K562 (cell line): ENCODE measurements around the gene SLC9C2. TPM values are rescaled to one million over a fixed set of nuclear protein-coding genes. Genes with fewer than 3 reads are reported as not detected.

Experiments used
- ATAC-seq: fragments of 200-7000 bp; cut with Tn5 transposase; 3 replicates; pipeline ENCODE4 v1.9.1; 2020; ENCODE audit warnings: moderate library complexity
- BruUV-seq: library from RNA; stranded (reverse); fragments of 400-500 nt; replicated peaks from 2 replicates; lab custom pipeline; 2021; lab: Mats Ljungman, UMichigan
- CTCF ChIA-PET: fragments of 300-600 bp; formaldehyde crosslinking; extraction: SDS; loops from one replicate; lab custom pipeline; 2021; ENCODE audit warnings: low intra/inter-chr PET ratio; lab: Yijun Ruan, JAX
- POLR2A ChIA-PET: fragments of 300-600, 350-650 bp; sonication (Branson Sonifier 250); formaldehyde crosslinking; extraction: SDS; loops from one replicate; lab custom pipeline; 2021; ENCODE audit warnings: antibody characterized with exemption, inconsistent platforms; lab: Yijun Ruan, JAX
- DNase-seq, 4 experiments: peaks; one replicate each; pipeline versions ENCODE4 v3.0.0 to v3.0.0-alpha.2; 2011 to 2018; ENCODE audit warnings: low spot score in 3 of 4, mixed read lengths in 3 of 4; ENCODE audit errors: extremely low read depth in 1 of 4
- FAIRE-seq: peaks from 2 replicates; lab custom pipeline; 2011; peaks lifted over from hg19 to GRCh38; lab: Jason Lieb, UNC
- H2AFZ ChIP-seq: 2 replicates; pipeline ENCODE4 v1.6.0; 2011; ENCODE audit warnings: low read depth, low read length, control low read depth, inconsistent platforms
- H3K27ac ChIP-seq: fragments of 200-600 bp; 3 replicates; pipeline ENCODE4 v1.8.0; 2011; ENCODE audit warnings: low read depth, mild to moderate bottlenecking, control low read depth, inconsistent platforms, low read length, moderate library complexity, mixed read lengths; ENCODE audit errors: extremely low read depth
- H3K27me3 ChIP-seq, 2 experiments: fragments of 300-600 bp in 1 of 2; 2 replicates in 1 of 2; 3 replicates in 1 of 2; pipeline versions ENCODE4 v1.6.0 to v1.8.0; 2011; ENCODE audit warnings: inconsistent platforms in 2 of 2, low read length in 2 of 2, mild to moderate bottlenecking in 1 of 2, mixed read lengths in 1 of 2, moderate library complexity in 1 of 2; ENCODE audit not compliant: control insufficient read depth in 2 of 2, insufficient read depth in 2 of 2
- H3K36me3 ChIP-seq: fragments of 300-600 bp; 3 replicates; pipeline ENCODE4 v1.8.0; 2011; ENCODE audit warnings: mild to moderate bottlenecking, low read length, inconsistent platforms; ENCODE audit not compliant: control insufficient read depth, insufficient read depth
- H3K4me1 ChIP-seq, 2 experiments: fragments of 200-600 bp in 1 of 2; replicated peaks in 1 of 2; 2 replicates in 1 of 2; 3 replicates in 1 of 2; pipeline versions ENCODE4 v1.5.1 to v1.8.0; 2011; ENCODE audit warnings: inconsistent platforms in 2 of 2, low read length in 2 of 2, mild to moderate bottlenecking in 1 of 2, mixed read lengths in 1 of 2, moderate library complexity in 1 of 2; ENCODE audit not compliant: control insufficient read depth in 2 of 2, insufficient read depth in 2 of 2
- H3K4me2 ChIP-seq: 2 replicates; pipeline ENCODE4 v1.6.1; 2011; ENCODE audit warnings: low read length, control low read depth, inconsistent platforms, mixed read lengths; ENCODE audit not compliant: insufficient read depth
- H3K4me3 ChIP-seq: fragments of 200-600 bp; sonication (generic), shearing (Covaris generic); 2 replicates; pipeline ENCODE4 v1.5.1; 2016; ENCODE audit warnings: control low read depth, inconsistent platforms
- H3K79me2 ChIP-seq: fragments of 200-600 bp; 3 replicates; pipeline ENCODE4 v1.8.0; 2011; ENCODE audit warnings: low read length, inconsistent platforms; ENCODE audit not compliant: control insufficient read depth, insufficient read depth
- H3K9ac ChIP-seq, 2 experiments: 2 replicates each; pipeline versions ENCODE4 v1.6.0 to v1.6.1; 2011; ENCODE audit warnings: low read depth in 2 of 2, low read length in 2 of 2, control low read depth in 1 of 2, inconsistent platforms in 1 of 2, mild to moderate bottlenecking in 1 of 2, mixed read lengths in 1 of 2; ENCODE audit not compliant: insufficient read depth in 1 of 2
- H3K9me1 ChIP-seq: one replicate; pipeline ENCODE4 v1.6.0; 2011; ENCODE audit warnings: inconsistent platforms, mild to moderate bottlenecking, low read length, moderate library complexity; ENCODE audit not compliant: control insufficient read depth, insufficient read depth
- H3K9me3 ChIP-seq: replicated peaks from 2 replicates; pipeline ENCODE4 v1.5.1; 2011; ENCODE audit warnings: low read depth, low read length, inconsistent platforms; ENCODE audit not compliant: control insufficient read depth, insufficient read depth
- H4K20me1 ChIP-seq: replicated peaks from 2 replicates; pipeline ENCODE4 v1.6.1; 2011; ENCODE audit warnings: low read length, inconsistent platforms, mixed read lengths; ENCODE audit not compliant: control insufficient read depth, insufficient read depth
- C11orf30 ChIP-seq: fragments of 450-650 bp; IDR thresholded peaks from 2 replicates; pipeline ENCODE4 v1.6.1; 2016; ENCODE audit warnings: low read depth, mild to moderate bottlenecking
- DACH1 ChIP-seq: fragments of 450-650 bp; IDR thresholded peaks from 2 replicates; pipeline ENCODE4 v1.6.1; 2018; ENCODE audit not compliant: partially characterized antibody
- NBN ChIP-seq: fragments of 450-650 bp; IDR thresholded peaks from 2 replicates; pipeline ENCODE4 v1.6.1; 2016; ENCODE audit warnings: low read depth, mild to moderate bottlenecking
- TRIM28 ChIP-seq: fragments of 450-650 bp; IDR thresholded peaks from 2 replicates; pipeline ENCODE4 v1.6.1; 2017
- TSC22D4 ChIP-seq: fragments of 450-650 bp; IDR thresholded peaks from 2 replicates; pipeline ENCODE4 v1.6.1; 2016; ENCODE audit warnings: missing genetic modification characterization, missing biosample characterization, control low read depth
- XRCC5 ChIP-seq: fragments of 200-400 bp; formaldehyde crosslinking; IDR thresholded peaks from 2 replicates; pipeline ENCODE4 v1.6.1; 2017; ENCODE audit warnings: low read depth, mild to moderate bottlenecking, low read length
- ZNF311 ChIP-seq: fragments of 250-450 bp; sonication (Bioruptor Pico); IDR thresholded peaks from 2 replicates; pipeline ENCODE4 v1.4.0; 2020; ENCODE audit warnings: mild to moderate bottlenecking, moderate library complexity
- ZNF583 ChIP-seq: fragments of 250-450 bp; sonication (Bioruptor Pico); IDR thresholded peaks from 2 replicates; pipeline ENCODE4 v1.4.0; 2020
- WGBS: fragments of 100-300 bp; shearing (Covaris generic); methylation state at CpG from one replicate; pipeline ENCODE4 v1.1.6; 2016; ENCODE audit warnings: low coverage, mixed read lengths; ENCODE audit not compliant: insufficient coverage; ENCODE audit errors: missing lambda C conversion rate; 5-methylcytosine and 5-hydroxymethylcytosine counted together
- in situ Hi-C: fragments of 300-500 bp; cut with MboI; formaldehyde crosslinking; loops from 4 replicates; pipeline ENCODE4 v1.15.0; 2018; ENCODE audit warnings: inconsistent platforms, mixed read lengths
- intact Hi-C: fragments of 100-400 bp; cut with micrococcal nuclease; formaldehyde crosslinking; loops from 2 replicates; pipeline ENCODE4 v1.14.2; 2022
- polyA plus RNA-seq, 8 experiments: library from polyadenylated mRNA; depleted of rRNA in 4 of 8; stranded (reverse) in 5 of 8; unstranded in 3 of 8; fragments of >200 nt; fragmentation: Nextera tagmentation in 2 of 8; fragmentation: Illumina TruSeq in 1 of 8; extraction: Ambion mirVana in 2 of 8; extraction: Trizol in 1 of 8; gene quantifications; 2 replicates each; pipeline versions ENCODE4 v1.2.1 to v1.2.3, GENCODE V29; 2011 to 2014; ENCODE audit warnings: inconsistent platforms in 1 of 8, missing spikeins in 1 of 8
- total RNA-seq, 7 experiments: library from RNA; depleted of rRNA in 6 of 7; stranded (reverse); fragments of >200 nt in 6 of 7; fragmentation: Illumina TruSeq in 2 of 7; extraction: Trizol in 2 of 7; gene quantifications; 2 replicates each; pipeline versions ENCODE4 v1.2.1 to v1.2.3, GENCODE V29; 2011 to 2021; ENCODE audit warnings: low replicate concordance in 1 of 7
- TF ChIP-seq, protein P1 (sequence below): sonication (generic); formaldehyde crosslinking; IDR thresholded peaks from 2 replicates; pipeline ENCODE4 v1.8.0; 2022; ENCODE audit warnings: mild to moderate bottlenecking, low read depth, missing genetic modification reagents
- TF ChIP-seq, protein P2 (sequence below): sonication (generic); formaldehyde crosslinking; IDR thresholded peaks from 2 replicates; pipeline ENCODE4 v1.8.1; 2023; ENCODE audit warnings: mild to moderate bottlenecking, missing genetic modification reagents
- TF ChIP-seq, protein P3 (sequence below): fragments of 200-800 bp; sonication (Bioruptor generic); IDR thresholded peaks from 2 replicates; pipeline ENCODE4 v1.6.1; 2016; ENCODE audit warnings: missing genetic modification characterization, missing compliant biosample characterization

Gene SLC9C2
- total and polyA plus RNA-seq, 9 of the 15 experiments (the other 6 are each of a cell fraction or from before 2014, with no cell fraction given): 0.11 to 0.22 (median 0.15) TPM; not detected in 5

DNA sequence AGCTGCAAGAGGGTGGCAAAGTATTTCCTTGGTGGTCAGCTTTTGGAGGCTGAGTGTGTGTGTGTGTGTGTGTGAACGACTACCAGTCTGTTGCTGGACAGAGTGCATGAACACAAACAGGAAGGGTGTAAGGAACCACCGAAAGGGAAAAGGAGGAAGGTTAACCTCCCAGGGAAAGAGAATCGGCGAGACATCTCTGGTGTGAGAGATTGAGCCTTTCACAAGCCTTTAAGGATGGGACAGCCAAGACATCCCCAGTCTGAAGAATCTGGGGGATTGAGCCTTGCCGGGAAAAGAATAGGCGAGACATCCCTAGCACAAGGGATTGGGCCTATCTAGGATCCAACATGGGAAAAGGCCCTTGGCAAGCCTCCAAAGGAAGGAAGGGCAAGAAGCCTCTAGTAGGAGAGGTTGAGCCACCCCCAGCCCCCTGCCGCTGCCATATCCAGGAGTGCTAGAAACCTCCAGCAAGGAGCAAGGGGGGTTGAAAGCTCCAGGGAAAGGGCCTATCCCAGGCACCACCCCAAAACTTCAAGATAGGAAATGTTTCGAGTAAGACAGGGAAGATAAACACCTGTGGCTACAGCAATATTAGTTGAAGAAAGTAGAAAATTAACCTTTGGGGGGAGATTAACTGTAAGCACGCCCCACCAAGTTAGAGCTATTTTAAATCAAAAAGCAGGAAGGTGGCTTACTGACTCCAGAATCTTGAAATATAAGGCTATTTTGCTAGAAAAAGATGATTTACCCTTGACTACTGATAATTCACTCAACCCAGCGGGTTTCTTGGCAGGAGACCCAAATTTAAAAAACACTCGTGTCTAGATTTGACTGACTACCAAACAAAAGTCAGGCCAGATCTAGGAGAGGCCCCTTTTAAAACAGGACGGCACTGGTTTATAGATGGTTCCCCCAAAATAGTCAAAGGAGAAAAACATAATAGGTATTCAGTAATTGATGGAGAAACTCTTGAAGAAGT lies 35.5 kb upstream of the SLC9C2 start:
- no TSS peak for BruUV-seq
- Histone ChIP-seq H3K9me1 (no peaks in the 10 kb centered on the region), H3K79me2 (no peaks in the 10 kb centered on the region), H3K9me3 (no peaks in the 10 kb centered on the region; the same call in 1 of the 2 replicates), H4K20me1 (no peaks in the 10 kb centered on the region), H3K27ac (no peak overlapping the region), H3K4me3 (no peak overlapping the region), H3K27me3 (no peaks in the 10 kb centered on the region), H2AFZ (peak overlapping the region; percentile 62; the same call in 1 of the 2 replicates), H3K4me1 (peaks cover 0 to 3% of the 10 kb centered on the region in 2 experiments; a peak in 2 of 5 replicates), H3K36me3 (no peaks in the 10 kb centered on the region), H3K9ac (no peak overlapping the region), H3K4me2 (no peak overlapping the region; the same call in 1 of the 2 replicates)
- intact Hi-C loops (no loop called here), in situ Hi-C loops (no loop called here)
- ATAC-seq: no peak; the same call in 2 of the 3 replicates
- TF ChIP-seq C11orf30 (no peak), TSC22D4 (tag) (no peak), ZNF583 (no peak), DACH1 (no peak), ZNF311 (no peak), NBN (no peak), XRCC5 (no peak), TRIM28 (no peak)
- TF ChIP-seq, protein P1, sequence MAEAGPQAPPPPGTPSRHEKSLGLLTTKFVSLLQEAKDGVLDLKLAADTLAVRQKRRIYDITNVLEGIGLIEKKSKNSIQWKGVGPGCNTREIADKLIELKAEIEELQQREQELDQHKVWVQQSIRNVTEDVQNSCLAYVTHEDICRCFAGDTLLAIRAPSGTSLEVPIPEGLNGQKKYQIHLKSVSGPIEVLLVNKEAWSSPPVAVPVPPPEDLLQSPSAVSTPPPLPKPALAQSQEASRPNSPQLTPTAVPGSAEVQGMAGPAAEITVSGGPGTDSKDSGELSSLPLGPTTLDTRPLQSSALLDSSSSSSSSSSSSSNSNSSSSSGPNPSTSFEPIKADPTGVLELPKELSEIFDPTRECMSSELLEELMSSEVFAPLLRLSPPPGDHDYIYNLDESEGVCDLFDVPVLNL (CRISPR knock-in tag): no peak
- TF ChIP-seq, protein P2, sequence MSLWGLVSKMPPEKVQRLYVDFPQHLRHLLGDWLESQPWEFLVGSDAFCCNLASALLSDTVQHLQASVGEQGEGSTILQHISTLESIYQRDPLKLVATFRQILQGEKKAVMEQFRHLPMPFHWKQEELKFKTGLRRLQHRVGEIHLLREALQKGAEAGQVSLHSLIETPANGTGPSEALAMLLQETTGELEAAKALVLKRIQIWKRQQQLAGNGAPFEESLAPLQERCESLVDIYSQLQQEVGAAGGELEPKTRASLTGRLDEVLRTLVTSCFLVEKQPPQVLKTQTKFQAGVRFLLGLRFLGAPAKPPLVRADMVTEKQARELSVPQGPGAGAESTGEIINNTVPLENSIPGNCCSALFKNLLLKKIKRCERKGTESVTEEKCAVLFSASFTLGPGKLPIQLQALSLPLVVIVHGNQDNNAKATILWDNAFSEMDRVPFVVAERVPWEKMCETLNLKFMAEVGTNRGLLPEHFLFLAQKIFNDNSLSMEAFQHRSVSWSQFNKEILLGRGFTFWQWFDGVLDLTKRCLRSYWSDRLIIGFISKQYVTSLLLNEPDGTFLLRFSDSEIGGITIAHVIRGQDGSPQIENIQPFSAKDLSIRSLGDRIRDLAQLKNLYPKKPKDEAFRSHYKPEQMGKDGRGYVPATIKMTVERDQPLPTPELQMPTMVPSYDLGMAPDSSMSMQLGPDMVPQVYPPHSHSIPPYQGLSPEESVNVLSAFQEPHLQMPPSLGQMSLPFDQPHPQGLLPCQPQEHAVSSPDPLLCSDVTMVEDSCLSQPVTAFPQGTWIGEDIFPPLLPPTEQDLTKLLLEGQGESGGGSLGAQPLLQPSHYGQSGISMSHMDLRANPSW (CRISPR knock-in tag): no peak
- TF ChIP-seq, protein P3, sequence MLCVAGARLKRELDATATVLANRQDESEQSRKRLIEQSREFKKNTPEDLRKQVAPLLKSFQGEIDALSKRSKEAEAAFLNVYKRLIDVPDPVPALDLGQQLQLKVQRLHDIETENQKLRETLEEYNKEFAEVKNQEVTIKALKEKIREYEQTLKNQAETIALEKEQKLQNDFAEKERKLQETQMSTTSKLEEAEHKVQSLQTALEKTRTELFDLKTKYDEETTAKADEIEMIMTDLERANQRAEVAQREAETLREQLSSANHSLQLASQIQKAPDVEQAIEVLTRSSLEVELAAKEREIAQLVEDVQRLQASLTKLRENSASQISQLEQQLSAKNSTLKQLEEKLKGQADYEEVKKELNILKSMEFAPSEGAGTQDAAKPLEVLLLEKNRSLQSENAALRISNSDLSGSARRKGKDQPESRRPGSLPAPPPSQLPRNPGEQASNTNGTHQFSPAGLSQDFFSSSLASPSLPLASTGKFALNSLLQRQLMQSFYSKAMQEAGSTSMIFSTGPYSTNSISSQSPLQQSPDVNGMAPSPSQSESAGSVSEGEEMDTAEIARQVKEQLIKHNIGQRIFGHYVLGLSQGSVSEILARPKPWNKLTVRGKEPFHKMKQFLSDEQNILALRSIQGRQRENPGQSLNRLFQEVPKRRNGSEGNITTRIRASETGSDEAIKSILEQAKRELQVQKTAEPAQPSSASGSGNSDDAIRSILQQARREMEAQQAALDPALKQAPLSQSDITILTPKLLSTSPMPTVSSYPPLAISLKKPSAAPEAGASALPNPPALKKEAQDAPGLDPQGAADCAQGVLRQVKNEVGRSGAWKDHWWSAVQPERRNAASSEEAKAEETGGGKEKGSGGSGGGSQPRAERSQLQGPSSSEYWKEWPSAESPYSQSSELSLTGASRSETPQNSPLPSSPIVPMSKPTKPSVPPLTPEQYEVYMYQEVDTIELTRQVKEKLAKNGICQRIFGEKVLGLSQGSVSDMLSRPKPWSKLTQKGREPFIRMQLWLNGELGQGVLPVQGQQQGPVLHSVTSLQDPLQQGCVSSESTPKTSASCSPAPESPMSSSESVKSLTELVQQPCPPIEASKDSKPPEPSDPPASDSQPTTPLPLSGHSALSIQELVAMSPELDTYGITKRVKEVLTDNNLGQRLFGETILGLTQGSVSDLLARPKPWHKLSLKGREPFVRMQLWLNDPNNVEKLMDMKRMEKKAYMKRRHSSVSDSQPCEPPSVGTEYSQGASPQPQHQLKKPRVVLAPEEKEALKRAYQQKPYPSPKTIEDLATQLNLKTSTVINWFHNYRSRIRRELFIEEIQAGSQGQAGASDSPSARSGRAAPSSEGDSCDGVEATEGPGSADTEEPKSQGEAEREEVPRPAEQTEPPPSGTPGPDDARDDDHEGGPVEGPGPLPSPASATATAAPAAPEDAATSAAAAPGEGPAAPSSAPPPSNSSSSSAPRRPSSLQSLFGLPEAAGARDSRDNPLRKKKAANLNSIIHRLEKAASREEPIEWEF (CRISPR knock-in tag): no peak
- no peak for DNase-seq
- no peak for FAIRE-seq
- ChIA-PET CTCF (no interaction called here), POLR2A (interaction anchor here (0.6 to 2.1 kb wide), 5 partner anchors 9 to 101 kb away, joined by 3 to 9 read pairs (median 4); partner anchors contain the start of gene SLC9C2)
- whole genome bisulfite sequencing: 43% methylated on average over 10 of the region's 12 CpGs
